ENCODE results near the gene DGKI.

Gene DGKI

DNA sequence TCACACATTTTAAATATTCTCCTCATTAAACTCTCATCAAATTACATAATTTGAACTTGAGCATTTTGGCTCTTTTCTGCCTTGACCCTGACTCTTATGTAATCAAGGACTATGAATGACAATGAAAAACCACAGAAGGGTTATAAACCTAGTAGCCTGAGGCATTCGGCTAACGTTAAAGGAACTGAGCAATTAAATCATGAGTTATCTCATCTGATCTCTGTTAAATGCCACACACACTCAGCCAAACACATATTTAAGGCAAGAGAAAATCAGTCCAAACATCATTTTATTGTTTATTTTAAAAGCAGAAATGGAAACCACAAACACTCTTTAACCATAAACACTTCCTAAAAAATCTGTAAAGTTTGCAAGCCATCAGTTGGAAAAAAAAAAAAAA lies 204.3 kb downstream of the DGKI start:
- no peak for DNase-seq

DNA sequence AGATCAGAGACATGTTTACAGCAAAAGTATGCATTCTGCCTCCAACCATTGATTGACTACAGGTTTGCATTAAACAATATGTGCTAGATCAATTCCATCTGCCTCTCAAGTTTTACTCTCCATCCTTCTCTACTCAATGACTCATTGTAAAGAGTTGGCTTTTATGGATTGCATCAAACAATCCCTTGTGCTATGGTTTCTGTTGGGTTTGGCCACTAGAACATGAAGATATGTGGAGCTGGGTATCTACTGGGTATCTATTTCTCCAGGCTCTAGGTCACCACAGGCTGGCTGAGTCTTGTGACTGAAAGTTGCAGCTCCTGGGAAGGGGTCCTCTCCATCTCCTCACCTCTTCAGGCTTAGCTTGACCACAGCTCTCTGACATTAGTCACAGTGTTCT lies 204.7 kb downstream of the DGKI start:
- no peak for DNase-seq

DNA sequence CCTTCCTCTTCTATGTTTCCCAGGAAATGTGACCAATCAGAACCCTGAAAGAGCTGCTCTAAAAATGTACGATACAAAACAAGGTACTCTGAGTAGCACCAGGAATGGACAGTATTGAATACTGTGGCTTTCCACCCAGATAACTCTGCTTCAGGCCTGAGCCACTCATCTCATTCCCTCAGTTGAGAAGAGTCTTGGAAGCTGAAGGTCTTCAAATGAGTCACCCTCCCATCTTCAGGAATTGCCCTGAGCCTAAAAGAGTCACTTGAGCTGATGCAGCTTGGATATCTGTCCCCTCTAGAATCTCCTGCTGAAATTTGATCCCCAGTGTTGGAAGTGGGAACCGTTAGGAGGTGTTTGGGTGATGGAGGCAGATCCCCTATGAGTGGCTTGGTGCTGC lies 210.4 kb downstream of the DGKI start:
- DNase-seq: peak in 1 of 2 experiments; percentile 60

DNA sequence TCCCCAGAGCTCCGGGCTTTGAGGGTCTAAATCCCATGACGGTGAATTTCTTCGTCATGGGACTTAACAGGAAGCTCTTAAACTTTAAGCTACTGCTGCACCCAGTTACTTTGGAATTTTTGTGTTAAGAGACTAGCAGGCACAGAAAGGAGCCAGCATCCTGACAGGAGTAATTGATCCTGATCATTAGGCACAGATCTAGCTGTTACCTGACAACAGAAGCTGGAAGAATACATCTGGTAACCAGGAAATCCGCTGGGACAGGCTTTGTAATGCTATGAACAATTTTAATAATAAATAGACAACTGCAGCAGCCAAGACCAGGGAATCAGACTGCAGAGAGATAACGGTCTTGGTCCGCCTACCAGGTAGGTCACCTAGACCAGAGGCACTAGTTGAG lies 210.9 kb downstream of the DGKI start:
- DNase-seq: no peak

DNA sequence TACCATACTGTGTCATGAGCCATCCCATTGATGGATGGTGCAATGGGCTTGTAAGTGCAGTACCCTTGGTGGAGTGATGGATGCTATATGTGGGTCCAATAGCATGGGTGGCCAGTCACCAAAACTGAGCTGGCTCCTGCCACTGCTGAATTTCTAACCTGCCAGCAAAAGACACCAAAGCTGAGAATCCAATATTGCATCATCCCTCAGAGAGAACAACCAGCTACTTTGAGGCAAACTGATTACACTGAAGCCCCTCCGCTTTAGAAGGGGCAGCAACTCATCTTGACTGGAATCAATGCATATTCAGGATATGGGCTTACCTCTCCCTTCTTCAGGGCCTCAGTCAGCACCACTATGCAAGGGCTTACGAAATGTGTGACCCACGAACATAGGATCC lies 211.6 kb downstream of the DGKI start:
- no peak for DNase-seq

DNA sequence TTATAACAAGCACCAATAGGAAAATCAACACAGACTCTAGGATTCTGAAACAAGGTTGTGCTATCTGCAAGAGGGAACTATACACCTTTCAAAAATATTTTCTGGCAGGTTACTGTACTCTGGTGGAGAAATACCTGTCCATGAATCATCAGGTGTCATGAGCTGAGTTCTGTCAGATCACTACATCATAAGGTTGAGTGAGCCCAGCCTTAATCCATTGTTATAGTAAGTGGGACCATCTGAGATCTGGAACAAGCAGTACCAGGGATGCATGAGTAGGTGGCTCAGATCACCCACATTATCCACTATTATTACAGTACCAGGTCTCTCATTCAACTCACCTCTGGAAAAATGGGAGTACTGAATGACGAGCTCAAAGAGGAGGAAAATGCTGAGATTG lies 212.4 kb downstream of the DGKI start:
- no peak for DNase-seq

DNA sequence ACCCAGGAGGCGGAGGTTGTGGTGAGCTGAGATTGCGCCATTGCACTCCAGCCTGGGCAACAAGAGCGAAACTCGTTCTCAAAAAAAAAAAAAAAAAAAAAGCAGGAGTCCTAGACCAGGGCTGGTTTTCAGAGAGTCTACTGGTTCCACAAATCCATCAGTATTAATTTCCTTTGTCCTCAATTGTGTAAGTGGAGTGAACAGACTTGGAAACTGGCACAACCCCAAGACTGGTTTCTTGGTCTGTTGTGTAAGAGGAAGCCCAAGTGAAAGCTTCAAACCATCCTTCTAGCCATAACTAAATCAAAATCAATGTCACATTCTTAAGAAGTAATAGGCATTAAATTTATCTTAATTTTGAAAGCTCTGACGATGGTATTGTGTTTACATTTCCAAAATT lies 213.6 kb downstream of the DGKI start:
- DNase-seq: no peak

DNA sequence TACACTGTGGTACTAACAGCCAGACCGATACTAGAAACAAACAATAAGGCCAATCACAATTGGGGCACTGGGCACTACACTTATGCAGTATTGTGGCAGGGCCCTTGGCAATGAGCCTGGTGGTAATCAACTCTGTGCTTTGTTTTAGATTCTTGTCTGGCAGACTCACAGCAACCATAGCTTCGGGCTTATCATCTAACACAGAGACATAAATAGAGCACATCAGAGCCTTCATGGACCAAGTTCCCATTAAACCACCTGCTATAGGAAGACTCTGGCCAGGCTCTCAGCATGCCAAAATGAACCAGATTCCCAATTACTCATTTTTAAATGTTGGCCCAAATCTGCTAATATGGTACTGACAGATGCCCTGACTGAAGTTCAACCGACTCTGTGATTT lies 218.6 kb downstream of the DGKI start:
- no peak for DNase-seq

DNA sequence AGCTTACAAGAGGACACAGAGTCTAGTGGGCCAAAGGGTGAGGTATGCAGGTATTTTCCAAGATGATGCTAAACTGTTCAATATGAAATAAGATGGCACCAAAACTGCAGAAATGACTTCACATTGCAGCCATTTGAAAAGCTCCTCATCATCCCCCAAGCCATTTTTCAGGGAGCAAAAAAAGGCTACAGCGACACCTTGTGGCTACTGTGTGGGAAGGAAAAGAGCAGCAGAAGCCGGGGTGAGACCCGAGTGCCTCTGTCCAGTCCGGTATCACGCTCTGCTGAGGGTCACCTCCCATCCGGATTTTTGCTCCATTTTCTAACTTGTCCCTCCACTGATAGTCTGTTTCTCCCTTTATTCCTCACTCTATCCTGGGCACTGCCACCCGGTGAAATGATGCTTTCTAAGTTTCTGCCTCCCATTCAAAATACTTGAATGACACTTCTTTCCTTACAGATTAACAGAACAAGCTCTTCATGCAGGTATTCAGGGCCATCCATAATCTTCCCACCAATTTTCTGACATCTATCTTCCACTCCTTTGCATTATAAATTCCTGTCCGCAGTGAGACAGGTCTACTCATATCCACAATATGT lies 220.2 kb downstream of the DGKI start:
- peak; percentile 21 to 62 for DNase-seq

DNA sequence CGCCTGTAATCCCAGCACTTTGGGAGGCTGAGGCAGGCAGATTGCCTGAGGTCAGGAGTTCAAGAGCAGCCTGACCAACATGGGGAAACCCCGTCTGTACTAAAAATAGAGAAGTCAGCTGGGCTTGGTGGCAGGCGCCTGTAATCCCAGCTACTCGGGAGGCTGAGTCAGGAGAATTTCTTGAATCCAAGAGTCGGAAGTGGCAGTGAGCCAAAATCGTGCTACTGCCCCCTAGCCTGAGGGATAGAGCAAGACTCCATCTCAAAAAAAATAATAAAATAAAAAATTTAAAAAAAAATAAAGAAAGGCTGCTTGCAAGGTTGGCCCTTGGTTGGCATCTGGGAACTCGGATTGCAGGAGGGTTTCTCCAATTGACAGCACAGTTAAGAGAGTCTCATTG lies 221.6 kb downstream of the DGKI start:
- no peak for DNase-seq

DNA sequence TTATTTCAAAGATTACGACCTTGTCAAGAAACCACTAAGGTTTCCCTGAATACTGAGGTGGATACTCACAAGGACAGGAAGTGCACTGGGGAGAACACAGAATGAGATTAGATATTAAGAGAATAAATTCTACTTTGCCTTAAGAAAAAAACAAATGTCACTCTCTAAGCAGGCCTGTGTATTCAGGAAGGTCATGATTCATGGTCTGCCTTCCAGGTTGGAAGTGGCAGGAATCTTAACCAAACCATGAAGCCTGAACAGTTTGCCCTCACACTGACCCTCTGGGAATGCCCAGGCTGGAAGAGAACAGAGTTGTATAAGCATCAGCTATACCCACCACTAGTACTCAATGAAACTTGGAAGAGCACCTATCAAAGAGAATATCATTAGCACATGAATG lies 227.6 kb downstream of the DGKI start:
- DNase-seq: no peak

DNA sequence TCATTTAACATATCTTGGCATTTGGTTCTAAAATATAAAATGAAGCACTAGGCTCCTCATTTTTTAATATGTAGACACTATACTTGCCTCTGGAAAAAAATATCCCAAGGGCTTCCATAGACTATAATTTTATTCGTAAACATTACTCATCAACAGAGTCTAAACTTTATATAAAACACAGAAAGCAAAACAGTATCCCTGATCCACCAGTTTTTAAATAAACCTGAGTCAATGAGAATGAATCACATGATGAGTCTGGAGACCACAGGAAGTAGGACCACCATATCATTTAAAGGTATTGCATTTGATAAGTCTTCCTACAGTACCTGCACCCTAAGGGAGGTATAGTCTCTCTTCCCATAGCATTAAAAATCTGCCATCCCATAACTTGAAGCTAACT lies 228.0 kb downstream of the DGKI start:
- DNase-seq: no peak

DNA sequence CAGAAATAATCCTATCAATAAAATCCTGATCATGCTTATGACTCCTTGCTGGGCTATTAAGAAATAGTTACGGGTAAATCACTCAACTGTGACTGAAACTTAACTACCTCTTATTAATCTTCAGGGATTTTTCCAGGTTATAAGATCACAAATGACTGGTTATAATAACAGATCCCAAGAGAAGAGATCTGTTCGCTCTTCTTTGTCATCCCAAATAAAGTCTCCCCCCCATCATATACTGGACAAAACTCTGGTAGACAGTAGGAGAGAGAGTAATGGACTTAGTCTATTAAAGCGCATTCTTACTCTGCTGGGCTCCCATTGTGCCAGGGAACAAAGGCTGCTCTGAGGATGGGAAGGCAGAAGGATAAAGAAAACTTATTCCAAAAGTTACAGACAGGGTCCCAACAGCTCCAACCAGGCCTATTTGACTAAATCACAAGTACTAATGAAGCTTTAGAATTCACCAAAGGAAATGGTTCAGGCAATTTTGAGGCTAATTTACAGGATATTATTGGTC lies 233.7 kb downstream of the DGKI start:
- no peak for DNase-seq

DNA sequence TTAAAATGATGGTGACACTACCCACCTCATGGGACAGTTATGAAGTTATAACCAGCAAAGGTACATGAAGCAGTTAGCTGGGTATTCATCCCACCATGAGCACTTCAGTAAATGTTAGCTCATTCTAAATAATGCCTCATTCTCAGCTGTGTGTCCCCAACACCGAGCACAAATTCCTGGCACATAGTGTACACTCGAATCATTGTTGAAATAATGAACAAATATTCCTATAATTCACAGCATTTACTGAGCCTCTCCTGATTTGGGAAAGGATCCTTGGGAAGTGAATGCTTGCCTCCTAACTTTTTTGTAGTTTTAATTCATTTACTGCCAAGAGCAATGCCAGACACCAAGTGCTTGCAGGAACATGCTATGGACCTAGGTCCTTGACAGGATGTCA lies 235.2 kb downstream of the DGKI start:
- no peak for DNase-seq

DNA sequence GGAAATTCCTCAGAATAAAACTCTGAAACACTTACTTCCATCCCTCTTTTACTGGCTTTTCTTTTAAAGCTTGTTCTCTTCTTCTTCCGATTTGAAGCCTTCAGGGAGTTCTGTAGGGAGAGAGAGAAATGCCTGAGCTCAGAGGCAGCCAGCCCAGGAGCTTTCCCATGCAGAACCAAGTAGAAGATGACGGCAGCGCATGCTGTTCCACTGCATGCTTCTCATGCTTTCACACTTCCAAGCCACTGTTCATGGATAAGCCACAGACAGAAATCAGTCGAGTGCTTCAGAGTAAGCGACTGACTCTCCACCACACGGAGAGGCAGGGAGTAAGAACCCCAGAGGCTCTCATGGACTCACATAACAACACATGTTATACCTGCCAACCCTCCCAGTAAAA lies 237.3 kb downstream of the DGKI start:
- DNase-seq: no peak

DNA sequence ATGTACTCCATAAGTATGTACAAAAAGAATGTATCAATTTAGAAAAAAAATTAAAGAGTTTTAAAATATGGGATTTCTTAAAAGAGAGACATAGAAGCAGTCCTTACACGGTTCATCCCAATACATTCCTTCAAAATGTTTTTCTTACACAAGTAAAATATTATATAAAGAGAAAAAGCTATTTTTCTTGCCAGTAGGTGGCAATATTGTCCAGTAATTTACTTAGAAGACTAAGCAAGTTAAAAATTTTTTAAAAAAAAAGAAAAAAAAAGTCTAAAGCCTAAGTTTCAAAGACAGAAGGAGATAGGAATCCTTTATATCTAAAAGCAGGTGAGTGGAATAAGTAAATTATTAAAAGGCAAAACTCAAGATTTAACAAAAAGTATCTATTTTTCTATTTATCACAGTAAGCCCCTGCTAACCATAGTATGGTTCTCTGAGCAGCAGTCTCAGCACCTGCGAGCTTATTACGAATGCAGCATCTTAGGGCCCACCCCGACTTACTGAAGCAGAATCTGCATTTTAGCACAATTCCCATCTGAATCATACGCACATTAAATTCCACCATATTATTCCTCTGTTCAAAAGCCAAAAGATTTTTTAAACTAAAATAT lies 240.6 kb downstream of the DGKI start:
- DNase-seq: peak in 1 of 2 experiments; percentile 53

DNA sequence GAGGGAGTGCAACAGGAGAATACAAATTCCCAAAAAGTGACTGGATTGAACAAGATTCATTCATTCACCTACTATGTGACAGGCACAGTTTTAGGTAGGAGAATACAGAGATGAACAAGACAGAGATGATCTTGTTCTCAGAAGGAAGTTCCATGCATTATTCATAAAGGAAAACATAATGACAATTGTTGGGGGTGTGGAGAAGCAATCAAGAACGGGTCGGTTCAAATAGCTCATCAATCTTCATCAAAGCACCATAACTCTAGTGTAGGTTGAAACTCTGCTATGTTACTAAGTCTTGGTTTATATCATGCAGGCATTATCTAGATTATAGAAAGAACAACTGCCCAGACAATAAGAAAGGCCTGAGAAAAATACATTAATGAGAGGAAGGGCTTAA lies 243.7 kb downstream of the DGKI start:
- no peak for DNase-seq

DNA sequence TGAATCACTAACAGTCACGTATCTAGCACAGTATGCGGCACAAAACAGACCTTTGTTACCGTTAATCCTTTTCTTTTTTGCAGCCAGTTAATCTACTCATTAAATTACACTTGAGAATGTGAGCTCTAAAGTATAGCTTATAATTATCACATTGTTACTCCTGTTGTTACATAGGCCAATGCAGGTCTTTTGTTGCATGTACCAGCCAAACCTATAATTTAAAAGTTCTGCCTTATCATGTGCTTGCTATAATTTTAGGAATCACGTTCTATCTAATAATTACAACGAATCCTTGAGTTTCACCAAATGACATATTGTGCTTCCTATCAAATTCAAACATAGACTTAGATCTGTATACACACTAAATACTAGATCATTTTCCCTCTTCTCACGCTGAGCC lies 245.1 kb downstream of the DGKI start:
- peak in 1 of 2 experiments; percentile 64 for DNase-seq

DNA sequence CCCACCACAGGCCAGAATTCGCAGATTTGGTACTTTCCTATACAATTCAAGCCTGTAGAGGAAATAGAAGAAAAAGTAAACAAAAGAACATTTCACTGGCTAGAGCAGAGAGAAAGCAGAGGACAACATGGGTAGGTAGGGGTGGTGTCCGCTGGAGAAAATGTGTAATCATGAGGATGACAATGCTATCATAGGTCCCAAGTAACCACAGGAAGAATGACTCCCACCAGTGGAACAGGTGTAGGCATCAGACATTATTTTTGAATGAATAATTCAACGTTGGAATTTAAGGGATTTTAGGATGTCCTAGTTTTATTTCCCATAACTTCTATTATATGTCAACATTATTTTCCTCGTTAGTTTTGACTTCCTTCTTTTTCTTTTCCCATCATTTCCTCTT lies 248.9 kb downstream of the DGKI start:
- no peak for DNase-seq

DNA sequence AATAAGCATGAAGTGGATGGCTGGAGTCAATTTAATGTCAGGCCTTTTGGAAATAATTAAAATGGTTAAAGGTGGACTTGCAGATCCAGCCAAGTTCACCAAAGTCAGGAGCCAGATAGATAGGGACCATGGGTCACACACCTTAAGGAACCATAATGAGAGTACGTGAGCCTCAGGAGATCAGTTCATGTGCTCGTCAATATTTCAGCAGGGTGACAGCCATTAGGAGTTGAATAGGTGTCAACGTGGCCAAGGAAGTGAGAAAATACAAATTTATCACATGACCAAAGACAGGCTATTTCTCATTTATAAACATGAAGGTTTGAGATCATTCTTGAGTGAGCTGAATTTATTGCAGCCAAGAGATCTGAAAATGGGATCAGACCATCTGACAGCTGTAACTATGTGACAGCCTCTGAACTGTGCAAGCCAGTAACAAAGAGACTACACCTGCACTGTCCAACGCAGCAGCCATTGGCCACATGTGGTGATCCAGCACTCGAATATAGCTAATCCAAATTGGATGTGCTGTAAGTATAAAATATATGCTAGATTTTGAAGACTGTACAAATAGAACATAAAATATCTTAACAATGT lies 253.6 kb downstream of the DGKI start:
- no peak for DNase-seq

DNA sequence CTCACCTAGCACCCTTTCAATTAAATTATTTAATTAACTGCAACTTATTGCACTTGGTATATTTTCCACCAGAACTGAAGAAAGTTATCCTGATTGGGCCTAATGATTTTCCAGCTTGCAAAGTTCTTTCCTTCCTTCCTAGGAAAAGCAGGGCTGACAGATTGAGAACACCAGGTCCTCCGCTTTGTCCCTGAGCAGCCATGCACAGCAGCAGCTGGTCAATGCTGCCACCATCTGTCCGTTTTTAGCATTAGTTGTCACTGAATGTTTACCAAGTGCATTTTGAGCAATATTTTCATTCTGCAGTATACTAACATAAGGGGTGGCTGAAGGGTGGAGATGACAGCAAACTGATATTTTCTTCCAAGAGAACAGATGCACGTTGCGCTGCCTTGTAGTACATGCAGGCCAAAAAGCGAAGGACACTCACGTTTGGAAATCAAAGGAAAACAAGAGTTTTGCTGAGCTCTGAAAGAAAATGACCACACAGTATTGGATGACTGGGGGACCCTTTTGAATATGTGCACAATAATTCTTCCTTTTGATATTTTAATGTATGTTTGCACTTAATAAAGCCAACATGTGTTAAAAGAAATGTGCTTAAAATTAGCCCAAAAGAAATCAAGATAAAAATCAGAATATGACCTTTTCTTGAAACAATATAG lies 254.4 kb downstream of the DGKI start:
- peak; percentile 55 to 79 for DNase-seq

DNA sequence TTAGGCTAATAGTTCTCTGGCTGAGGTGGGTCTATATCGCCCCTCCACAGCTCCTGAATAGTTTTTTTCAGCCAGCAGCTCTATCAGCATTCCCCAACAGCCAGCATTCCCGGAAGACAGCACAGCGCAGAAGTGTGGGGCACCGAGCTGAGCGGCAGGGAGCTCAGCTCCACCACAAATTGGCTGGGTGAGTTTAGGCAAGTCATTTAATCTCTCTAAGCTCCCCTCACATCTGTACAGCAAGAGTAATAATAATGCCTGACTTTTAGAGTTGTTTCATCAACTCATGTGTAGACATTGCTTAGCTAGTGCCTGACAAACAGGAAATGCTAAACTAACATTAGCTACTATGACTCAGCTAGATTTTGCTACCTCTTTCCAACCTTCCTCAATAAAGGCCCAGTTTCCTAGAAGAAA lies 255.3 kb downstream of the DGKI start:
- peak in 1 of 2 experiments; percentile 34 for DNase-seq

DNA sequence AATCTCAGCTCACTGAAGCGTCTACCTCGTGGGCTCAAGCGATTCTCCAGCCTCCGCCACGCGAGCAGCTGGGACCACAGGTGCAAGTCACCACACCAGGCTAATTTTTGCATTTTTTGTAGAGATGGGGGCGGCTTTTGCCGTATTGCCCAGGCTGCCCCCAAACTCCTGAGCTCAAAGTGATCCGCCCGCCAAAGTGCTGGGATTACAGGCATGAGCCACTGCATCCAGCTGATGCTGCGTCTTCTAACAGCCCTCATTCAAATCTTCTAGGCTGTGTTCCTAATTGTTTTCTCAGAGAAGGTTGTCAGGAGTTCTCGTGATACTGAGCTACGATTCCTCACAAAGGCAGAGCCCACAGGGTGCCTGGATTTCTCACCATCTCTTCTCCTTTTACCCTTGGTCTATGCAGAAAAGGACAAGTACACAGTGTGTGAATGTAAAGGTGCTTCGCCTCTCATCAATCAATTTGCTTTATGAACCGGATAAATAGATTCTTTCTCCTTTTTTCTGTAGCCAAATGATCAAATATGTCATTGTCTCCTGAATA lies 255.9 kb downstream of the DGKI start:
- DNase-seq: no peak

Data from NCI-H524 (cell line).